HG02970 (cell line): ENCODE results near the gene WASL.
"Not testable (repeated sequence)": the region's sequence is repeated elsewhere in the genome, so short reads cannot be mapped to it uniquely, and the experiment has no call there.

Experiments used
- ATAC-seq: cut with Tn5 transposase; IDR thresholded peaks from one replicate; pipeline ENCODE4 v1.9.1; 2021; ENCODE audit warnings: mild to moderate bottlenecking, moderate library complexity, moderate number of reproducible peaks; ENCODE audit not compliant: unreplicated experiment, low FRiP score

The WASL gene

DNA sequence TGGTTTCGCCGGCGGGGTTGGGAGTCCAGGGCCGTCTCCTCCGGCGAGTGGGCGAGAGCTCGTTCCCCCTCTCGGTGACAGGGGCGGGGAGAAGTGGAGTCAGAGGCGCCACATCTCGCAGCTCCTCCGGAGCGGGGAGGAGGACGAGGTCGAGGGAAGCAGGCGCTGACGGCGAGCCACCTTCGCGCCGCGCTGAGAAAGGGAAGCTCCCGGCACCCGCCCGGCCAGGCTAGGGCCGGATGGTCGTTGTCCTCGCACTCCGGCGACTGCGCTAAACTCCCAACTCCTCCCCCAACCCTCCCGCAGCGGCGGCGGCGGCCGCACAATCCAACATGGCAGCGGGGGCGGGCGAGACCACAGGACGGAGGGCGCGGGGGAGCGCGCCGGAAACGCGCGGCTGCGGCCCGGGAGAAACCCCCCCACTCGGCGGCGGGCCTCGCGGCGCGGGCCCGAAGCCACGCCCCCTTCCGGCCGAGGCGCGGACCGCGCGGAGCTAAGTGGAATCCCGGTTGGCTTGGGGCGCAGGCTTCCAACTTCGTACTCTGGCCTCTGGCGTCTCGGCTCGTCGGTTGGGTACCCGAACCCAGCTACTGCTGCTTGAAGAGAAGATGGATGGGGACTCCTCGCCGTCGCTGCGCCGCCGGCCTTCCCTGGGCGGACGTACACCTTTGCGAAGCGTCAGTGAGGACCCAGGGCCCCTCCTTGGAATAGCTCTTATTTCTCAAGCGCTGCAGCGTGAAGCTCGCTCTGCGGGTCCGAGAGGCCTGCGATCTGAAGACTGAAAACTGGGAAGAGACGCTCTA is at the start of gene WASL:
Gene WASL, minus strand, starts transcription at position 270 of the 803 bp plus-strand sequence. Its CDS starts 269 bp downstream, at position 1.
- ATAC-seq = peak; percentile 86

GRCh38 chr7:123797673-123798531 is 49.1 kb upstream of the WASL start:
- no peak for ATAC-seq

DNA sequence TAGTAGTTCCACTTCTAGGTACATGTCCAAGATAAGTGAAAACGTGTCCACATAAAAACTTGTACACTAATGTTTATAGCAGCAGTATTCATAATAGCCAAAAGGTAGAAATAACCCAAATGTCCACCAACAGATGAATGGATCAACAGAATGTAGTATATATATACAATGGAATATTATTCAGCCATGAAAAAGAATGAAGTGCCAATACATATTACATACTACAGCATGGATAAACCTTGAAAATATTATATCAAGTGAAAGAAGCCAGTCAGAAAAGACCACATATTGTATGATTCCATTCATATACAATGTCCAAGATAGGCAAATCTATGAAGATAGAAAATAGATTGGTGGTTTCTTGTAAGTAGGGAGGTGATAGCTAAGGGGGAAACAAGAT is 47.8 kb upstream of the WASL start:
- no peak for ATAC-seq

GRCh38 chr7:123795917-123796316 is 47.1 kb upstream of the WASL start:
- ATAC-seq = no peak

- ATAC-seq = not testable (repeated sequence)
These were observed 46.3 kb upstream of the WASL start for GRCh38 chr7:123795116-123795515.

- ATAC-seq = no peak
These were observed 43.7 kb upstream of the WASL start for GRCh38 chr7:123792547-123792946.

GRCh38 chr7:123791001-123791400 is 42.2 kb upstream of the WASL start:
- ATAC-seq = no peak

GRCh38 chr7:123789817-123790216 is 41.0 kb upstream of the WASL start:
- no peak for ATAC-seq

DNA sequence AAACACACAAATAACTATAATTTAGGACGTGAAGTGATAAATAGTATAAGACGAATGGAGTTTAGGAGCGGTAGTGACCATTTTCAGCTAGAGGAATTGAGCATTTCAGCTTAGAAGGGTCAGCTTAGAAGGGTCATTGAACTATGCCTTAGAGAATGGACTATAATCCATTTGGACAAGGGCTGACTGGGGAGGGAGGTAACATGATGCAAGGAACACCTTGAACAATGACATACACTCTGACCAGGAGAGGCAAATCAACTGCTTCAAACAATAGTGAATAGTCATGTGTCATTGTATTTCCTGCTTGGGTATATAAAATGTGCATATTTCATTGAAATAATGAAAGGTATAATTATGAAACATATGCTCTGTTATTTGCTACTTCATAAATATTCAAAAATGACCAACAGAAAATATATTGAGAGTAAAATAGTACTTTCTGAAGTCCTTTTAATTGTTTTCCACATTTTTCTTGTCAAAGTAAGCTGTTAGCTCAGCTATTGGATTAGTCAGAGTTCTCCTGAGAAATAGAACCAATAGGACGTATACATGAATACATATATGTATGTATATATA is 40.5 kb upstream of the WASL start:
- ATAC-seq = no peak

- ATAC-seq = no peak
These were observed 39.8 kb upstream of the WASL start for GRCh38 chr7:123788584-123788983.

DNA sequence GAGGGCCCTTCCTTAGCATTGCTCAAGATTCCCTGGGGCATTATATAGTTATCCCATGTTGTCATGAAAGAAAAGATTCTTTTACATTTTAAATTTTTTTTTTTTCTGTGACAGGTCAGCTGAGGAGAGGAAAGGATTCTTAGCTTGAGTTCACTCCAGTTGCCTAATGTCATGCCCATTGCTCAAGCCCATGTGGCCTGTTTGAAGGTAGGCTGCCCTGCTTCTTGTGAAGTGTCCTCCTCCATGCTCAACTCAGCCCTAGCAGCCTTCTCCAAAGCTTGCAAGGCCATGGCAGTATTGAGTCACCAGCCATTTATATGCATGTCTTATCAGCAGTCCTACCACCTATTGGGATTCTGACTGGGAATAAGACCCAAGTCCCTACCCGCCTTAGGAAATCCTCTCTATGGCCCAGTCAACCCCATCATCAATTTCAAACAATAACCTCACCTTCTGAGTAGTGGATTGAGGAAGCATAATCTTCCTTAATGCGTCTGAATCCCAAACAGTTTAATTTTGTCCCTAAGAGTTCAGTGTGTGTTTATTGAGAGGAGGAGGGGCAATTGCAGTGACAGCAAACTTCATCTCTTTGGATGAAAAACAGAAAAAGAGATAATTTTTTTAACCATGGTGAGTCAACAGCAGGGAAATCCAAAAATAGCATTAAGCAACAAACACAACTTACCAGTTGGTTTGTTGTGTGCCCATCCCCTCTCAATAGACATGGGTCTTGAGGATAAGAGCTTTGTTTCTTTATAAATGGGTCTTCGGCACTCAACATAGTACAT is 38.6 kb upstream of the WASL start:
- ATAC-seq = no peak

DNA sequence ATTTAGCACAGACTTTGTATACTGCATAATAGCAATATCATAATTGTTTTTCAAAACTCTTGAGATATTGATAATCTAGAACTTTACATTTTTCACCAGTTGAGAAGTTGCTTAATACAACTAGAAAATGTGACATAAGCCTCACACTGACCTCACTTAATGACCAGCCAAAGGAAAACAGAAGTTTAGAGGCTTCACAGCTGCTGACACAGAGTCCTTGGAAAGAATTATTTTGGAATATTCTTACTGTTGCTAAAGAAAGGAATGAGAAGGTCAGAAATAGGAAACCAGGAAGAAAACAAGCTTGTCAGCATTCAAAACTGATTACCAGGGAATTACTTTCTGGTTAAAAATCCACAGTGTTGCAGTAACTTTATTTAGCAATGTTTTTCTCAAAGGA is 35.5 kb upstream of the WASL start:
- ATAC-seq = no peak

- no peak for ATAC-seq
These were observed 35.0 kb upstream of the WASL start for GRCh38 chr7:123783820-123784219.

DNA sequence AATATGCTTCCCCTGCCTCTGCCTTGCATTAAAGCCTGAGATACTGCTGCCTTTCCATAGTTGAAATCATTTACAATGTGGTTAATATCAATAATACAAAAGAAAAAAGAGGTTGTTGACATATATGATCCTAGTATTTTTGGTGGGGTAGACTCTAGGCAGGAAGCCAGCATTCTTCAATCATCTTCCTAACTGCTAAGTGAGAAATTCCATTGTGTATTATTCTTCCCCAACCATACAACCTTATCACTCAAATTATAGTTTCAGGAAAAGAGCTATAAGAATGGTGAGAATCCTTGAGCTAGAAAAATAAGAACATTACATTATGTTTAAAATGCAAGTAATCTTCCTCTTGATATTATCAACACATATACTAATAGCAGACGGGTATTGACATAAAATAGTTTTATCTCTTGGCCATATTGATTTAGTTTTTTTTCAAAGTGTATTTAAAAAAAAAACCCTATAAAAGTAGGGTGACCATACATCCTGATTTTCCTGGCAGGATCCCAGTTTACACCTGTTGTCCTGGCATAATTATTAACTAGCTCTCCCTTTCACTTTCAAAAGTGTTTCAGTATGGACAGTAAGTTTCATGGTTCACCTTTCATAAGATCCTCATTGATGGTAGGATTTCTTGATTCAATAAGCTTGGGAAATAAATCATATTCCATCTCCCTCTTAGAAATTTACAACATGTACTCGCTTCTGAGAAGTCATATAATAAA is 33.4 kb upstream of the WASL start:
- no peak for ATAC-seq

- ATAC-seq = not testable (repeated sequence)
These were observed 31.7 kb upstream of the WASL start for GRCh38 chr7:123780472-123780871.

DNA sequence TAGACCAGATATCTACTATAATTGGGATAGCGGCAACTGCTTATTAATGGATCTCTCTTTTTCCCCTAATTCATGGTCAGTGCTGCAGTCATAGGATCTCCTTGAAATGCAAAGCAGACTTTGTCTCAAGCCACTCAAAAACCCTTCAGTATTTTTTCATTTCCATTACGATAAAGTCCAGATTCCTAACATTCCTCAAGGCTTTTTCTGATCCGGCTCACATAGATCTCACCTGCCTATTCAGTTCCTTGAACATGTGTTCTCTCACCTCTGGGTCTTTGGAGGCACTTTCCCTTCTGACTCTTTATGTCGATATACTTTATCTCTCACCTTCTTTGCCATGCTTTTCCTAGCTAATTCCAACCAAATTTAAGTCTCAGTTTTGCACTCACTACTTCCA is 25.7 kb upstream of the WASL start:
- no peak for ATAC-seq

DNA sequence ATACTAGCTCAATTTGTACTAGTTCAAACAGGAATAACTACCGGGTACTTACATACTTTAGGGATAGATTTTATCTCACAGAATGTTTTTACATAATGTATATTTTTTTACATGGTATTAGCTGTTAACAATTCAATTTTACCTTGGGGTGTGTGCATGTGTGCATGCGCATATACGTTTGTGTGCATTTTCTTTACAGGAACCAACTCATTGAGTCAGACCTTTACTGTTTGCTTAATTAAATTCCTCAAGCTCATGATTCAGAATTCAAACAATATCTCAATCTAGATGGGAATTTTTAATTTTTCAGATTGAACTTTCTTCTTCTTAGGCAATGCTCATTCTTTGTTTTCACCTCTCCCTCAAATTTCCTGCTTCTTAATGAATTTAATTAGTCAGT is 24.7 kb upstream of the WASL start:
- ATAC-seq = no peak

DNA sequence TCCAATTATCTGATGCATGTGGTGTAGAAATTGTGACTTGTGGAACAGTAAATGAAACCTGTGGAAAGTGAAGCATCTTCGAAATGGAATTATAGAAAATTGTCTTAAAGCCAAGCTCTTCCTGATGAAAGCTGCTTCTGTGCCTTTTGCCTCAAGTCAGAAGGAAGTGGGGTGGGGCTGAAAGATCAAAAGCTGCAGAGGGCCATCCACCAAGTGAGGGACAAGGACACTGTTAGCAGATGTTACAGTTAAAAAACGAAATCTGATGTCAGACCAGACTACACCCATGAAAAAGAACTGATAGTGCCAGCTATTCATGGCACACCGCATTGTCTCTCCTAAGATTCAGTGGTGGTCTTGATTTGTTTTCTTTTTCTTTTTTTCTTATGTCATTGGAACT is 23.8 kb upstream of the WASL start:
- no peak for ATAC-seq

DNA sequence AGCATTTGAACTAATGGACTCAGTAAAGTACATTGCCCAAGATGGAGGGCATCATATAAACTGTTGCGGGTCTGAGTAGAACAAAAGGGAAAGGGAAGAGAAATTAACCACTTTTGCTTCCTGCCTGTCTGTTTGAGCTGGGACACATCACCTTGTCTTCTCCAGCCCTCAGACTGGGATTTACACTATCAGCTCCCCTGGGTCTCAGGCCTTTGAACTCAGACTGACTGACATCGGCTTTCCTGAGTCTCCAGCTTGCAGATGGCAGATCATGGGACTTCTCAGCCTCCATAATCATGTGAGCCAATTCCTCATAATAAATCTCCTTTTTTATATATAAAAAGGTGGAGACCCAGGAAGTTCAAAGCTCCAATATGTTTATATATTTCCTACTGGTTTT is 23.0 kb upstream of the WASL start:
- no peak for ATAC-seq

DNA sequence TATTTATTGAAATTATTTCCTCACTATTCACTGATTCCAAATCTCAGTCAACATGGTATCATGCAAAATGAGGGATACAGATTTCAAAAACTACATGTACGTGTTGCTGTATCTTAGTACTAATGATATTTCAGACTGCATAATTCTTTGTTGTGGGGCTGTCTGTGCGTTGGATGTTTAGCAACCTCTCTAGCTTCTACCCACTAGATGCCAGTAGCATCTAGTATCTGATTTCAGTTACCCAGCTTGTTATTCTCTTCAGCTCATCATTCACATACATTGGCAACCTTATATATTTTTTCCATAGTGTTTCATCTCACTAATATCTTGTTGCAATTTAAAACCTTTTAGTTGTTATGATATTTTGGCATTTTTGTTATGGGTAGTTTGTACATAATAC is 22.5 kb upstream of the WASL start:
- ATAC-seq = no peak
